ENCODE results near the gene VWA3B. TPM values are rescaled to one million over a fixed set of nuclear protein-coding genes. Genes with fewer than 3 reads are reported as not detected.

Gene VWA3B
- total RNA-seq, 1 experiment from 2014 or later = not detected

DNA sequence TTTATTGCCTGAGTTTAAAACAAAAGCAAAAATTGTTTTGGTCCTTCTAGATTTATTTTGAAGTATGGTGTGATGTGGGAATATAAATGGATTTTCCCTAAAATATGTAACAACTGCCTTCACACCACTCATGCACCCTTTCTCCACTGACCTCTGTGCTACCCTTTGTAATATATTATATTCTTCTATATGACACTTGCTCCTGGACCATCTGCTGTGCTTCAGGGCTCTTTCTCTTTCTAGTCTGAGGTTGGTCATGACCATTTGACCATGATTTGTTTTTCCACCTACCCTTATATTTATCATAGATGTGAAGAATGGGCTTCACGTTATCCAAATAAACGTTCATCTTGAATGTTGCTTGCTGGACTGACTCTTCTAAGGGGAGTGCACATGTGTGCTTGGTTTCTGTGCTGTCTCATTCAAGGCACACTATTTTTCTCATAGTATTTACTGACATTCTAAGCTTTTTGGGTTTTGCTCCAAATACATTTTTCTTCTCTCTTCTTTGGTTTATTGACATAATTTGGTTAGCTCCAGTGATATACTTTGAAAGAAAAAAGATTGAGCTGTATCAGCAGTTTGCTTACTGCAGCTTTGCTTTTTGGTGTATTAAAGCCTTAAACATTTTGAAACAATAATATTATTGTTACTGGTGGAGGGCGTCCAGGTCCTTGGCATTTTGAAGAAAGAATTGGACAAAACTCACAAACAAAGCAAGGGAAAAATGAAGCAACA, 61.8 kb downstream of the VWA3B start:
- H2AFZ ChIP-seq (ENCODE audit: low read length) = no peak overlapping the region
- H3K4ac ChIP-seq (ENCODE audit: low read depth, low read length) = no peak overlapping the region
- H3K79me2 ChIP-seq (ENCODE audit: insufficient read depth, low read length) = no peaks in the 10 kb centered on the region
- no peak overlapping the region for H2BK5ac ChIP-seq (ENCODE audit: insufficient read length, low read length)
- Mint-ChIP-seq H3K4me1 (no peaks in the 10 kb centered on the region), H3K27ac (no peak overlapping the region), H3K9me3 (no peaks in the 10 kb centered on the region; a peak in 1 of 5 replicates), H3K4me3 (no peak overlapping the region), H3K27me3 (ENCODE audit: low read depth) (peaks cover 1% of the 10 kb centered on the region), H3K36me3 (ENCODE audit: insufficient read depth in 1 of 3, low read depth in 3 of 3) (no peaks in the 10 kb centered on the region)
- H3K4me2 ChIP-seq (ENCODE audit: insufficient read depth, insufficient read length, low read length) = no peak overlapping the region
- no peak for DNase-seq
- H4K8ac ChIP-seq (replicated peaks; ENCODE audit: insufficient read length, low read depth, low read length) = no peak overlapping the region
- no peak overlapping the region for H2AK5ac ChIP-seq (ENCODE audit: insufficient read length, low read length)
- H4K20me1 ChIP-seq (ENCODE audit: control insufficient read depth, insufficient read depth, insufficient read length) = no peaks in the 10 kb centered on the region
- H3T11ph ChIP-seq (ENCODE audit: low read length) = no peak overlapping the region
- no peak overlapping the region for H3K18ac ChIP-seq (ENCODE audit: insufficient read length, low read depth, low read length)
- no peak overlapping the region for H2BK12ac ChIP-seq (ENCODE audit: insufficient read length, low read depth, low read length)
- TF ChIP-seq, protein P1, sequence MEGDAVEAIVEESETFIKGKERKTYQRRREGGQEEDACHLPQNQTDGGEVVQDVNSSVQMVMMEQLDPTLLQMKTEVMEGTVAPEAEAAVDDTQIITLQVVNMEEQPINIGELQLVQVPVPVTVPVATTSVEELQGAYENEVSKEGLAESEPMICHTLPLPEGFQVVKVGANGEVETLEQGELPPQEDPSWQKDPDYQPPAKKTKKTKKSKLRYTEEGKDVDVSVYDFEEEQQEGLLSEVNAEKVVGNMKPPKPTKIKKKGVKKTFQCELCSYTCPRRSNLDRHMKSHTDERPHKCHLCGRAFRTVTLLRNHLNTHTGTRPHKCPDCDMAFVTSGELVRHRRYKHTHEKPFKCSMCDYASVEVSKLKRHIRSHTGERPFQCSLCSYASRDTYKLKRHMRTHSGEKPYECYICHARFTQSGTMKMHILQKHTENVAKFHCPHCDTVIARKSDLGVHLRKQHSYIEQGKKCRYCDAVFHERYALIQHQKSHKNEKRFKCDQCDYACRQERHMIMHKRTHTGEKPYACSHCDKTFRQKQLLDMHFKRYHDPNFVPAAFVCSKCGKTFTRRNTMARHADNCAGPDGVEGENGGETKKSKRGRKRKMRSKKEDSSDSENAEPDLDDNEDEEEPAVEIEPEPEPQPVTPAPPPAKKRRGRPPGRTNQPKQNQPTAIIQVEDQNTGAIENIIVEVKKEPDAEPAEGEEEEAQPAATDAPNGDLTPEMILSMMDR (conservative IDR thresholded peaks at IDR 0.05) = no peak
- H3K9ac ChIP-seq (ENCODE audit: extremely low read depth, insufficient read length, low read length) = no peak overlapping the region
- no peak overlapping the region for H2BK20ac ChIP-seq (ENCODE audit: low read depth, low read length, poor library complexity, severe bottlenecking)
- no peak overlapping the region for H3K56ac ChIP-seq (ENCODE audit: insufficient read length, low read depth, low read length)
- no CpG with 5 or more reads among the region's 3 CpGs for WGBS (ENCODE audit: extremely low coverage, insufficient read length, low lambda C conversion rate)
- H3K79me1 ChIP-seq (ENCODE audit: insufficient read depth, low read depth, low read length, poor library complexity, severe bottlenecking) = no peaks in the 10 kb centered on the region
- H3K23me2 ChIP-seq (ENCODE audit: insufficient read length, low read depth, low read length, poor library complexity, severe bottlenecking) = no peaks in the 10 kb centered on the region
- no peak overlapping the region for H4K5ac ChIP-seq (ENCODE audit: insufficient read length, low read depth, low read length)
- no peaks in the 10 kb centered on the region for H3K4me1 ChIP-seq (ENCODE audit: insufficient read depth, low read length)
- no peak overlapping the region for H2BK120ac ChIP-seq (ENCODE audit: low read depth, low read length, poor library complexity, severe bottlenecking)
- no peak overlapping the region for H4K91ac ChIP-seq (ENCODE audit: insufficient read length, low read depth, low read length)
- no peak overlapping the region for H3K23ac ChIP-seq (ENCODE audit: insufficient read length, low read depth, low read length)
- H3K27me3 ChIP-seq (ENCODE audit: insufficient read depth, low read length) = no peaks in the 10 kb centered on the region
- H3K14ac ChIP-seq (ENCODE audit: insufficient read depth, low read length) = no peak overlapping the region
- H3K27ac ChIP-seq (ENCODE audit: insufficient read length, low read depth, low read length) = no peak overlapping the region
- no peak overlapping the region for H2BK15ac ChIP-seq (ENCODE audit: low read depth, low read length)
- no peaks in the 10 kb centered on the region for H3K9me3 ChIP-seq (ENCODE audit: control insufficient read depth, low read depth, low read length)
